Superior temporal gyrus (tissue), 1 donor: Measurements from ENCODE around the gene HADH.
"Not testable (repeated sequence)": the region's sequence is repeated elsewhere in the genome, so short reads cannot be mapped to it uniquely, and the experiment has no call there.

Source experiments
- DNase-seq: peaks from one replicate; pipeline ENCODE4 v3.0.0-alpha.2; 2016; ENCODE audit errors: extremely low spot score

HADH gene

GRCh38 chr4:108031427-108032083, 41.9 kb downstream of the HADH start:
- DNase-seq: no peak

- DNase-seq: no peak
These were observed 43.7 kb downstream of the HADH start for GRCh38 chr4:108033348-108033747.

GRCh38 chr4:108034565-108034964, 44.9 kb downstream of the HADH start:
- DNase-seq: no peak

GRCh38 chr4:108035691-108036090, 46.0 kb downstream of the HADH start:
- no peak for DNase-seq

- no peak for DNase-seq
These were observed 46.5 kb downstream of the HADH start for GRCh38 chr4:108036213-108036612.

- no peak for DNase-seq
These were observed 48.2 kb downstream of the HADH start for GRCh38 chr4:108037884-108038283.

GRCh38 chr4:108042927-108043326, 53.2 kb downstream of the HADH start:
- DNase-seq: no peak

- DNase-seq: no peak
These were observed 53.8 kb downstream of the HADH start for GRCh38 chr4:108043526-108043925.

- no peak for DNase-seq
These were observed 55.4 kb downstream of the HADH start for GRCh38 chr4:108044951-108045686.

- no peak for DNase-seq
These were observed 56.0 kb downstream of the HADH start for GRCh38 chr4:108045687-108046024.

- DNase-seq: no peak
These were observed 57.5 kb downstream of the HADH start for GRCh38 chr4:108047199-108047598.

- DNase-seq: no peak
These were observed 58.5 kb downstream of the HADH start for GRCh38 chr4:108048157-108048556.

GRCh38 chr4:108048997-108049396, 59.3 kb downstream of the HADH start:
- no peak for DNase-seq

GRCh38 chr4:108049406-108049805, 59.7 kb downstream of the HADH start:
- no peak for DNase-seq

GRCh38 chr4:108050166-108051111, 60.8 kb downstream of the HADH start:
- not testable (repeated sequence) for DNase-seq

- DNase-seq: no peak
These were observed 61.7 kb downstream of the HADH start for GRCh38 chr4:108051343-108051742.

- DNase-seq: no peak
These were observed 63.0 kb downstream of the HADH start for GRCh38 chr4:108052558-108053120.

- no peak for DNase-seq
These were observed 63.6 kb downstream of the HADH start for GRCh38 chr4:108053251-108053711.

GRCh38 chr4:108054025-108054638, 64.4 kb downstream of the HADH start:
- no peak for DNase-seq

- DNase-seq: no peak
These were observed 66.1 kb downstream of the HADH start for GRCh38 chr4:108055787-108056186.

- DNase-seq: no peak
These were observed 66.7 kb downstream of the HADH start for GRCh38 chr4:108056418-108056817.
